ENCODE results near the gene R3HDM2. TPM values are rescaled to one million over a fixed set of nuclear protein-coding genes. Genes with fewer than 3 reads are reported as not detected.
A peak's percentile ranks its signal among the peaks of the same experiment; 100 is the strongest.

The R3HDM2 gene
- total RNA-seq, 1 experiment from 2014 or later = 22.8 TPM

DNA sequence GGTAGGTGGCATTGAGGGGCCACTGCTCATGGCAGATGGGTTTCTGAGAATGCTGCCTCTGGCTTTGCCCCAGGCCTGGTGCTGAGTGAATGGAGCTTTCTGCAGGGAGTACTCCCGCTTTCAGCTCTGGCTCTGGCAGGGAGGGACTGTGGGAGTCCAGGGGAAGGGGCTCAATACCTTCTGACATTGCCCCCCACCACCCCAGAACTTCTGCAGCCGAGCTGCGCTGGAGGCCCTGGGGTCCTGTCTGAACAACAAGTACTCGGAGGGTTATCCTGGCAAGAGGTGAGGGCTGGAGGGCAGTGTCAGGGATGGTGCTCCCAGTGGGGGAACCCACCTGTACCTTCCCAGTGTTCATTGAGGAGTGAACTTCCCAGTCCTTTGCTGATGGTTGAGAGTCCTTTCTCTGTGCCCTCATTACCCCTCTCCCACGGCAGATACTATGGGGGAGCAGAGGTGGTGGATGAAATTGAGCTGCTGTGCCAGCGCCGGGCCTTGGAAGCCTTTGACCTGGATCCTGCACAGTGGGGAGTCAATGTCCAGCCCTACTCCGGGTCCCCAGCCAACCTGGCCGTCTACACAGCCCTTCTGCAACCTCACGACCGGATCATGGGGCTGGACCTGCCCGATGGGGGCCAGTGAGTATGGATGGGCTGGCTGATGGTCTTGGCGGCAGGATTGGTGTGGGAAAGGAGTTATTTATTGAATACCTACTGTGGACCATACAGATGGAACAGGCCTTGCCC is 199.4 kb downstream of the R3HDM2 start:
- DNase-seq (ENCODE audit: low read depth) = no peak
- in situ Hi-C loops (cut with HindIII; ENCODE audit: low pct_unique_long_range_greater_than_20kb, low sequenced_read_pairs) = no loop called here

DNA sequence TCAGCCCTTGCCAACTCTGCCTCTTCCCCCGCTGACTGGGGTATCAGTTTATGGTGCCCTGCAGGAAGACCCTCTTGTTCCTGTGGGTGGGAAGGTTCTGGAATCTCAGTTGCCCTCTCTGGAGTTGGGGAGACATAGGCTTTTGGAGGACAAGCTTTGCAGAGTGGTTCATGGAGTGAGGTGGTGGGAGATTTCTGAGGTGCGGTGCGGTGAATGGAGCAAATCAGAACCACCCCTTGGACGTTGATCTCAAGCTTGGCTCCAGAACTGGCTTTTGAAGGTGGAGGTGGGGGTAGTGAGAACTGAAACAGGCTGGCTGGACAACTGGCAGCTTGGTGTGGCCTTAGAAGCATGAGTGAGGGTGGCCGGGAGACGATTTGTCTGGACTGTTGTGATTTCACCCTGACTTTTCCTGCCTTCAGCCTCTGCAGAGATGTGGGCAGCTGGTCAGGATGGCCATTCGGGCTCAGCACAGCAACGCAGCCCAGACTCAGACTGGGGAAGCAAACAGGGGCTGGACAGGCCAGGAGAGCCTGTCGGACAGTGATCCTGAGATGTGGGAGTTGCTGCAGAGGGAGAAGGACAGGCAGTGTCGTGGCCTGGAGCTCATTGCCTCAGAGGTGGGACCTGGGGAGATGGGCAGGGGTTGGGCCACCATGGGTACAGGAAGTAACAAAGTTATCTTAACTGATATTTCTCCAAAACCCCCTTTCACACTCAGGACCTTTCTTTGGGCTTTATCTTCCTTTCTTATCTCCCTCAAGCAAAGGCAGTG is 200.3 kb downstream of the R3HDM2 start:
- in situ Hi-C loops (cut with HindIII; ENCODE audit: low pct_unique_long_range_greater_than_20kb, low sequenced_read_pairs) = no loop called here
- no peak for DNase-seq (ENCODE audit: low read depth)

- in situ Hi-C loops (cut with HindIII; ENCODE audit: low pct_unique_long_range_greater_than_20kb, low sequenced_read_pairs) = no loop called here
These were observed 201.0 kb downstream of the R3HDM2 start, which contains the start of gene SHMT2 for GRCh38 chr12:57229634-57230380. SHMT2 (plus strand) TSS chr12:57229711; CDS start chr12:57229779, 68 bp downstream.

GRCh38 chr12:57229046-57229633 is 201.7 kb downstream of the R3HDM2 start:
- in situ Hi-C loops (cut with HindIII; ENCODE audit: low pct_unique_long_range_greater_than_20kb, low sequenced_read_pairs) = no loop called here

More at GRCh38 chr12:57229634-57230380, 201.0 kb downstream of the R3HDM2 start, which contains the start of gene SHMT2:
- peak; percentile 84 for DNase-seq (ENCODE audit: low read depth)

GRCh38 chr12:57227315-57228115 is 203.3 kb downstream of the R3HDM2 start:
- in situ Hi-C loops (cut with HindIII; ENCODE audit: low pct_unique_long_range_greater_than_20kb, low sequenced_read_pairs) = no loop called here
- no peak for DNase-seq (ENCODE audit: low read depth)

More at GRCh38 chr12:57229046-57229633, 201.7 kb downstream of the R3HDM2 start:
- DNase-seq (ENCODE audit: low read depth) = no peak

- in situ Hi-C loops (cut with HindIII; ENCODE audit: low pct_unique_long_range_greater_than_20kb, low sequenced_read_pairs) = no loop called here
These were observed 204.1 kb downstream of the R3HDM2 start for GRCh38 chr12:57226588-57227314.

GRCh38 chr12:57225680-57226210 is 205.1 kb downstream of the R3HDM2 start:
- in situ Hi-C loops (cut with HindIII; ENCODE audit: low pct_unique_long_range_greater_than_20kb, low sequenced_read_pairs) = no loop called here
- no peak for DNase-seq (ENCODE audit: low read depth)

More at GRCh38 chr12:57226588-57227314, 204.1 kb downstream of the R3HDM2 start:
- DNase-seq (ENCODE audit: low read depth) = no peak

GRCh38 chr12:57224973-57225679 is 205.7 kb downstream of the R3HDM2 start:
- no peak for DNase-seq (ENCODE audit: low read depth)
- in situ Hi-C loops (cut with HindIII; ENCODE audit: low pct_unique_long_range_greater_than_20kb, low sequenced_read_pairs) = no loop called here

GRCh38 chr12:57224278-57224972 is 206.4 kb downstream of the R3HDM2 start:
- in situ Hi-C loops (cut with HindIII; ENCODE audit: low pct_unique_long_range_greater_than_20kb, low sequenced_read_pairs) = no loop called here
- no peak for DNase-seq (ENCODE audit: low read depth)

GRCh38 chr12:57223191-57224165 is 207.4 kb downstream of the R3HDM2 start:
- in situ Hi-C loops (cut with HindIII; ENCODE audit: low pct_unique_long_range_greater_than_20kb, low sequenced_read_pairs) = no loop called here
- no peak for DNase-seq (ENCODE audit: low read depth)

DNA sequence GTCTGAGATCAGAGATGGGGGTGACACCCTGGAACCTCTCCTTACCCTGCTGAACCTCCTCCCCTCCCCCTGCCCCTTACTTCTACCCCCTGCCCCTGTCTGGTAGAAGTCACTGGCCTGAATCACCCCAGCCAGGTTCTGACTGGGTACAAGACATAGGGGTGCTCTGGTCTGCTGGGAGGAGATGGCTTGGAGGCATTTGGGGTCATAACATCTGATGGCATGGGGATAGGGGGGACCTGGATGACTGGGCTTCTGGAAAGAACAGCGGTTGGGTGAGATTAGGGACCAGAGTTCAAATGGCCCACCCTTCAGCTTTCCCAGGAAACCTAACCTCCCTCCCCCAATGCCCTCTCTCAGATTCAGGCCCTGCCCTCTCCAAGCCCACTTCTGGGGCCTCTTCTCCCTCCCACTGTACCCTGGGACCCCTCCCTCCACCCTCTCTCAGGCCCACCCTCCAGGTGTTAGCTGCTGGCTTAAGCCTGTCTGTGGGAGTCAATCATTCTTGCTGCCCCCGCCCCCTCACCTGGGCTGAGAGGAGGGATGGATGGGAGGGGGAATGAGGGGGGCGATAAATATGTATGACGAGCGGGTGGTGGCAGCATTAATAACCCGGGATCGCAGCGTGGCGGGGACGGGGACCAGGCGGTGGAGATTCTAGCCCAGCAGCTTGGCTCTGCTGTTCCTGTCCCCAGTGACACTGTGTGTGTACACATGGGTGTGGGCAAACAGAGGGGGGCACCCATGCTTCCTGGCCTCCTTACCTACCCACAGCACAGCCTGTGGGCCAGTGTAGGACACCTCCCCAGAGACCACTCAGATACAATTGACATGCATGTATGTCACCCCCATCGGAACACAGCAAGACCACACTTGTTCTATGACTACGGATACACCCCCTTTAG is 208.3 kb downstream of the R3HDM2 start:
- in situ Hi-C loops (cut with HindIII; ENCODE audit: low pct_unique_long_range_greater_than_20kb, low sequenced_read_pairs) = no loop called here
- no peak for DNase-seq (ENCODE audit: low read depth)

DNA sequence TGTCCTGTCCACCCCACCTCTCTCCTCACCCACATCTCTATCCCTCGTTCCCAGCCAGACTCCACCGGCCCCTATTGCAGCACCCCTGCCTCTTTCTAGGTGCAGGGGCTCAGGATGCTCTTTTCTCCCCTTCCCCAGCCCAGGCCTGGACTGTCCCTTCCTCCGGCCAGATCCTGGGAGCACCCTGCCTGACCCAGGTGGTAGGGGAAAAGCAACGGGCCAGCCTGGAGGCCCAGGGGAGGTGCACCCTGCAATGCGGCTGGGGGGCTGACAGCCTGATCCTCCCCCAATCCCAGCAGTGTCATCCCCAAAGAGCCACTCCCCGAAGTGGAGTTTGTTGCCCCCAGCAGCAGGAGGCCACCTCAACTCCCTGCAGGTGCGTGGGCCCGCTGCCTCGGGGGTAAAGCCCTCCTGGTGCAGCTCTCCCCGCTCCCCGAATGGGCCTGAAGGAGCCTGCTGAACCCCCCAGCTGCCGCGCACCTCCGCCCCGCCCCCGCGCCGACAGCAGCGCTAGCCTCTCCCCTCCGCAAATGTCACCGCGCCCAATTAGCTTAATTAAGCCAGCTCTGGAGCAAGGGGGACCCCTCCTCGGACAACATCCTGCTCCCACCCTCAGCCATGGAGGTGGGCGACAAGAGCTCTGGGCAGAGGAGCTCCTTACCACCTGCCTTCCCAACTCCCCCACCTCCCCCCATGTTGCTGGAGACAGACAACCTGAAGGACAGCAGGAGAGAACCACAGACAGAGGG is 209.5 kb downstream of the R3HDM2 start:
- in situ Hi-C loops (cut with HindIII; ENCODE audit: low pct_unique_long_range_greater_than_20kb, low sequenced_read_pairs) = no loop called here
- DNase-seq (ENCODE audit: low read depth) = no peak

DNA sequence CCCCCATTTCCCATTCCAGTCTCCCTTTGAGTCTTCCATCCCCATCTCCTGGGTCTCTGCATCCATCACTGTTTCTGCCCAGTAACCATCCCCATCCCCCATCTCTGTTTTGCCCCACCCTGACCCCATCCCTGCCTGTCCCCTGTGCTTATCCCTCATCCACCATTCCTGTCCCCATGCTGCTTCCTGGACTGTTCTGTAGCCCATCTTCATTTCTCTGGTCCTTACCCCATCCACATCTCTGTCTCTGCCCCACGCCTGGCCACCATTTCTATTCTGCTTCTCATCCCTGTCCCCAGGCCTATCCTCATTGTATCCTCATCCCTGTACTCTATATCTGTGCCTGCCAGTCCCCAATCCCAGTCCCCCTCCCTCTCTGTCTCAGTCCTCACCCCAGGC is 210.1 kb downstream of the R3HDM2 start:
- DNase-seq (ENCODE audit: low read depth) = no peak
- in situ Hi-C loops (cut with HindIII; ENCODE audit: low pct_unique_long_range_greater_than_20kb, low sequenced_read_pairs) = no loop called here

All from Caki2 (cell line).